GM12878 (cell line): Measurements from ENCODE around the gene KIF14. TPM values are rescaled to one million over a fixed set of nuclear protein-coding genes. Genes with fewer than 3 reads are reported as not detected.

Experiments
- ATAC-seq: fragments of 200-7000 bp; cut with Tn5 transposase; 3 replicates; pipeline ENCODE4 v1.9.1; 2020; ENCODE audit warnings: mild to moderate bottlenecking, moderate library complexity
- BruUV-seq: library from RNA; stranded (reverse); fragments of 400-500 nt; replicated peaks from 2 replicates; lab custom pipeline; 2021; lab: Mats Ljungman, UMichigan
- CTCF ChIA-PET: fragments of 300-600 bp; sonication (Branson Sonifier 250); formaldehyde crosslinking; extraction: SDS; loops from one replicate; lab custom pipeline; 2021; ENCODE audit warnings: inconsistent platforms; lab: Yijun Ruan, JAX
- POLR2A ChIA-PET: fragments of 350-600 bp; formaldehyde crosslinking; extraction: SDS; loops from one replicate; lab custom pipeline; 2021; ENCODE audit warnings: inconsistent platforms; lab: Charles Lee
- RAD21 ChIA-PET: fragments of 300-600 bp; sonication (Branson Sonifier 250); formaldehyde crosslinking; loops from one replicate; lab custom pipeline; 2023; ENCODE audit warnings: antibody characterized with exemption; ENCODE audit not compliant: unreplicated experiment; lab: Charles Lee
- SMC1A ChIA-PET: fragments of 300-600 bp; sonication (Branson Sonifier 250); formaldehyde crosslinking; loops from one replicate; lab custom pipeline; 2023; ENCODE audit not compliant: unreplicated experiment, uncharacterized antibody; lab: Charles Lee
- DNase-seq: peaks from one replicate; pipeline ENCODE4 v3.0.0-alpha.2; 2011; ENCODE audit warnings: low read depth, low spot score
- FAIRE-seq: peaks from 3 replicates; lab custom pipeline; 2011; peaks lifted over from hg19 to GRCh38; lab: Jason Lieb, UNC
- H2AFZ ChIP-seq: 2 replicates; pipeline ENCODE4 v1.6.0; 2011; ENCODE audit warnings: low read depth, low read length, control low read depth; ENCODE audit not compliant: control insufficient read depth
- H3K27ac ChIP-seq: 2 replicates; pipeline ENCODE4 v1.5.1; 2011; ENCODE audit warnings: control low read depth; ENCODE audit not compliant: control insufficient read depth, insufficient read depth
- H3K27me3 ChIP-seq, 2 experiments: replicated peaks in 1 of 2; 2 replicates each; pipeline versions ENCODE4 v1.6.0 to v1.6.1; 2011; ENCODE audit warnings: low read length in 1 of 2; ENCODE audit not compliant: control insufficient read depth in 2 of 2, insufficient read depth in 2 of 2
- H3K36me3 ChIP-seq, 2 experiments: 2 replicates each; pipeline ENCODE4 v1.5.1; 2011; ENCODE audit warnings: low read length in 1 of 2; ENCODE audit not compliant: control insufficient read depth in 2 of 2, insufficient read depth in 2 of 2
- H3K4me1 ChIP-seq: 2 replicates; pipeline ENCODE4 v1.6.1; 2011; ENCODE audit warnings: mild to moderate bottlenecking, low read length, moderate library complexity, mixed read lengths; ENCODE audit not compliant: control insufficient read depth, insufficient read depth
- H3K4me2 ChIP-seq: 2 replicates; pipeline ENCODE4 v1.6.0; 2011; ENCODE audit warnings: control low read depth; ENCODE audit not compliant: control insufficient read depth, insufficient read depth
- H3K4me3 ChIP-seq: fragments of 200-600 bp; sonication (generic); 2 replicates; pipeline ENCODE4 v1.5.1; 2016
- H3K79me2 ChIP-seq: 2 replicates; pipeline ENCODE4 v1.6.0; 2011; ENCODE audit warnings: low read length; ENCODE audit not compliant: control insufficient read depth, insufficient read depth
- H3K9ac ChIP-seq: 2 replicates; pipeline ENCODE4 v1.8.0; 2011; ENCODE audit warnings: low read length, control low read depth, mixed read lengths; ENCODE audit not compliant: control insufficient read depth, insufficient read depth
- H3K9me3 ChIP-seq: replicated peaks from 3 replicates; pipeline ENCODE4 v1.5.1; 2011; ENCODE audit warnings: mild to moderate bottlenecking, low read length; ENCODE audit not compliant: control insufficient read depth, insufficient read depth
- H4K20me1 ChIP-seq: 2 replicates; pipeline ENCODE4 v1.6.0; 2011; ENCODE audit not compliant: control insufficient read depth, insufficient read depth
- CHD2 ChIP-seq: IDR thresholded peaks from 2 replicates; pipeline ENCODE4 v1.6.1; 2011; ENCODE audit warnings: low read depth, low read length, improper control_type of control experiment, borderline replicate concordance
- MTA3 ChIP-seq: IDR thresholded peaks from 2 replicates; pipeline ENCODE4 v1.6.1; 2012; ENCODE audit warnings: low read length, inconsistent platforms, borderline replicate concordance
- NFYB ChIP-seq: IDR thresholded peaks from 2 replicates; pipeline ENCODE4 v1.6.1; 2011; ENCODE audit warnings: low read depth, mild to moderate bottlenecking, low read length, improper control_type of control experiment, moderate library complexity; ENCODE audit not compliant: insufficient read depth
- SMARCA5 ChIP-seq: fragments of 450-650 bp; IDR thresholded peaks from 2 replicates; pipeline ENCODE4 v1.6.1; 2017; ENCODE audit warnings: mild to moderate bottlenecking
- SUPT20H ChIP-seq: IDR thresholded peaks from 2 replicates; pipeline ENCODE4 v1.6.1; 2011; ENCODE audit warnings: low read depth, mild to moderate bottlenecking, low read length, moderate library complexity, borderline replicate concordance; ENCODE audit not compliant: control insufficient read depth
- WGBS: methylation state at CpG from one replicate; pipeline ENCODE4 v1.1.6; 2016; ENCODE audit warnings: low lambda C conversion rate; ENCODE audit not compliant: insufficient replicate concordance, insufficient coverage; ENCODE audit errors: missing lambda C conversion rate; 5-methylcytosine and 5-hydroxymethylcytosine counted together
- in situ Hi-C: fragments of 300-500 bp; cut with MboI; formaldehyde crosslinking; loops from 9 replicates; pipeline ENCODE4 v1.14.3; 2018; ENCODE audit warnings: mixed read lengths
- intact Hi-C: fragments of 100-400 bp; cut with micrococcal nuclease; formaldehyde crosslinking; loops from one replicate; pipeline ENCODE4 v1.14.2; 2022; ENCODE audit not compliant: unreplicated experiment
- polyA plus RNA-seq, 11 experiments: library from polyadenylated mRNA; depleted of rRNA in 4 of 11; unstranded in 6 of 11; stranded (reverse) in 5 of 11; fragments of >200 nt; fragmentation: Nextera tagmentation in 4 of 11; fragmentation: Illumina TruSeq in 1 of 11; extraction: Ambion mirVana in 4 of 11; extraction: Trizol in 1 of 11; gene quantifications; 1 replicate in 1 of 11; 2 replicates in 10 of 11; pipeline versions ENCODE4 v1.2.1 to v1.2.3, GENCODE V29; 2011 to 2016; ENCODE audit warnings: inconsistent platforms in 2 of 11, missing spikeins in 2 of 11, low read depth in 1 of 11
- total RNA-seq, 4 experiments: library from RNA; depleted of rRNA in 3 of 4; stranded (reverse); fragments of >200 nt in 3 of 4; fragmentation: Illumina TruSeq in 1 of 4; extraction: Trizol in 1 of 4; gene quantifications; 2 replicates each; pipeline versions ENCODE4 v1.2.1 to v1.2.3, GENCODE V29; 2013 to 2021
- TF ChIP-seq, protein P1 (sequence below): IDR thresholded peaks from 2 replicates; pipeline ENCODE4 v1.6.1; 2012; ENCODE audit warnings: improper control_type of control experiment, low read depth, low read length; ENCODE audit not compliant: insufficient replicate concordance

KIF14 gene
- total and polyA plus RNA-seq, 10 of the 15 experiments (the other 5 are each of a cell fraction or from before 2014, with no cell fraction given): 6.8 to 25.5 (median 14.4) TPM

DNA sequence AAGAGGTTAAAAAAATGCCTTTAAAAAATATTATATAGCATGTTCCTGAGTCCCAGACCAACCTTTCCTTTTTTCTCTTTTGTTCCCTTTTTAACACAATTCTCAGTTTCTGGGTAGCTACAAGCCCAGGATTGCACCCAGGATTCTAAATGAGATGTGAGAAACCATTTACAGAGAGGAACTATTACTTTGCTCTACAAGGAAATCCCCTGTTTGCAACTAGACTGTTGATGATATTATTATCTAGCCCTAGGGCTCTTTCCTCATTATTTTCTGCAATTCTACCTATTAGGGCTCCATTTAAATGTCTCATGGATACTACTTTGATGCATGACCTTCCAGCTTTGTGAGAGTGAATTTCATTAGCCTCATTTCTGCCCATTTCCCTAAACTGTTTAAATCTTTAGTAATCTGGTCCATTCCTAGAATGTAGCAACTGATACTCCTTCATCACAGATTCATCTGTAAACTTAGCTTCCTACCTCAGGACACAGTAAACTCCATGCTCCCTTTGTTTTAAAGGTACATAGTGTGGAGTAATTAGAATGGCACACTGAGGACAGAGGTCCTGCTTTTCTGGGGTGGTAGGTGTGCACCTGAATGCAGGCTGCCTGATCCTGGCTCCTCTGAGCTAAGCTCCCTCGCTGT, 7.1 kb upstream of the KIF14 start (continued):
- TF ChIP-seq, protein P1, sequence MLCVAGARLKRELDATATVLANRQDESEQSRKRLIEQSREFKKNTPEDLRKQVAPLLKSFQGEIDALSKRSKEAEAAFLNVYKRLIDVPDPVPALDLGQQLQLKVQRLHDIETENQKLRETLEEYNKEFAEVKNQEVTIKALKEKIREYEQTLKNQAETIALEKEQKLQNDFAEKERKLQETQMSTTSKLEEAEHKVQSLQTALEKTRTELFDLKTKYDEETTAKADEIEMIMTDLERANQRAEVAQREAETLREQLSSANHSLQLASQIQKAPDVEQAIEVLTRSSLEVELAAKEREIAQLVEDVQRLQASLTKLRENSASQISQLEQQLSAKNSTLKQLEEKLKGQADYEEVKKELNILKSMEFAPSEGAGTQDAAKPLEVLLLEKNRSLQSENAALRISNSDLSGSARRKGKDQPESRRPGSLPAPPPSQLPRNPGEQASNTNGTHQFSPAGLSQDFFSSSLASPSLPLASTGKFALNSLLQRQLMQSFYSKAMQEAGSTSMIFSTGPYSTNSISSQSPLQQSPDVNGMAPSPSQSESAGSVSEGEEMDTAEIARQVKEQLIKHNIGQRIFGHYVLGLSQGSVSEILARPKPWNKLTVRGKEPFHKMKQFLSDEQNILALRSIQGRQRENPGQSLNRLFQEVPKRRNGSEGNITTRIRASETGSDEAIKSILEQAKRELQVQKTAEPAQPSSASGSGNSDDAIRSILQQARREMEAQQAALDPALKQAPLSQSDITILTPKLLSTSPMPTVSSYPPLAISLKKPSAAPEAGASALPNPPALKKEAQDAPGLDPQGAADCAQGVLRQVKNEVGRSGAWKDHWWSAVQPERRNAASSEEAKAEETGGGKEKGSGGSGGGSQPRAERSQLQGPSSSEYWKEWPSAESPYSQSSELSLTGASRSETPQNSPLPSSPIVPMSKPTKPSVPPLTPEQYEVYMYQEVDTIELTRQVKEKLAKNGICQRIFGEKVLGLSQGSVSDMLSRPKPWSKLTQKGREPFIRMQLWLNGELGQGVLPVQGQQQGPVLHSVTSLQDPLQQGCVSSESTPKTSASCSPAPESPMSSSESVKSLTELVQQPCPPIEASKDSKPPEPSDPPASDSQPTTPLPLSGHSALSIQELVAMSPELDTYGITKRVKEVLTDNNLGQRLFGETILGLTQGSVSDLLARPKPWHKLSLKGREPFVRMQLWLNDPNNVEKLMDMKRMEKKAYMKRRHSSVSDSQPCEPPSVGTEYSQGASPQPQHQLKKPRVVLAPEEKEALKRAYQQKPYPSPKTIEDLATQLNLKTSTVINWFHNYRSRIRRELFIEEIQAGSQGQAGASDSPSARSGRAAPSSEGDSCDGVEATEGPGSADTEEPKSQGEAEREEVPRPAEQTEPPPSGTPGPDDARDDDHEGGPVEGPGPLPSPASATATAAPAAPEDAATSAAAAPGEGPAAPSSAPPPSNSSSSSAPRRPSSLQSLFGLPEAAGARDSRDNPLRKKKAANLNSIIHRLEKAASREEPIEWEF: no peak
- TF ChIP-seq MTA3 (no peak), SUPT20H (no peak)

DNA sequence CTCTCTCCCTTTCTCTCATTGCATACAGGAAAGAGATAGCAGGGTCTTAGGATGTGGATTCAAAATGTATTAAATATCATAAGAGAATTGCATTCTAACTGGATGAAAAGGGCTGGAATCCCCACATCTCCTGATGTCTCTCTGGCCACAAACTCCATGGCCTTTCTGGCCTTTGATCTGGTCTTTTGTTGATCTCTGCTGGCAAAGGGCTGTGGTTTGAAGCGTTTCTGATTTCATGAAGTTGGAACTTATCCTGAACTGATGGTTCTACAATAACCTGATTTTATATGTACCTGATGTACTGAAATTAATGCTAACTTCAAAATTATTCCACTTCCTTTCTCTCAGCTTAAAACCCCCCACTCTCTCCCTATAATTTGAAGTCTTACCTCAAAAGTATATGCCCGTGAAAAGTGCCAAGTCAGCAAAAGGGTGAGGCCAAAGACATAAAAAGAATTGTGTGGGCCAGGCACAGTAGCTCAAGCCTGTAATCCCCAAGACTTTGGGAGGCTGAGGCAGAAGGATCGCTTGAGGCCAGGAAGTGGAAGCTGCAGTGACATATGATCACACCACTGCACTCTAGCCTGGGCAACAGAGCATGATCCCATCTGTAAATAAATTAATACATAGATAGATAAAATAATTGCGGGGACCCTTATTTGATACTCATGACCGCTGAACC, 6.4 kb upstream of the KIF14 start:
- no peaks in the 10 kb centered on the region for H3K79me2 ChIP-seq
- ATAC-seq: no peak
- intact Hi-C loops (loop anchor here (5.0 kb wide), 3 partner anchors 260 to 345 kb away; no protein-coding TSS in a partner anchor), in situ Hi-C loops (no loop called here)
- no TSS peak for BruUV-seq
- TF ChIP-seq CHD2 (no peak), SMARCA5 (peak; percentile 57; the same call in 1 of the 2 replicates), NFYB (no peak)
- no peak overlapping the region; the same call in 1 of the 2 replicates for H2AFZ ChIP-seq
- H3K27ac ChIP-seq: peak overlapping the region; percentile 96
- SMC1A ChIA-PET: interaction anchor here (0.6 to 3.3 kb wide), 33 partner anchors 8 to 894 kb away, joined by 3 to 46 read pairs (median 4); partner anchors contain the start of gene DDX59
- no peak for DNase-seq
- no peak overlapping the region for H3K4me3 ChIP-seq
- H3K36me3 ChIP-seq: no peaks in the 10 kb centered on the region
- H3K4me2 ChIP-seq: peak overlapping the region; percentile 80
- CTCF ChIA-PET: interaction anchor here (1.2 to 9.8 kb wide), 20 partner anchors 9 to 346 kb away, joined by 3 to 280 read pairs (median 4); partner anchors contain the start of genes CAMSAP2 and DDX59
- RAD21 ChIA-PET: interaction anchor here (0.6 to 10.2 kb wide), 28 partner anchors 13 to 345 kb away, joined by 3 to 175 read pairs (median 4); partner anchors contain the start of genes CAMSAP2 and DDX59
- H3K4me1 ChIP-seq: peaks cover 38% of the 10 kb centered on the region
- no peaks in the 10 kb centered on the region for H3K27me3 ChIP-seq
- 48% methylated on average over 5 of the region's 5 CpGs for WGBS
- no peaks in the 10 kb centered on the region for H3K9me3 ChIP-seq
- H3K9ac ChIP-seq: no peak overlapping the region
- no peak for FAIRE-seq
- POLR2A ChIA-PET: interaction anchor here (0.7 to 3.8 kb wide), 13 partner anchors 9 to 394 kb away, joined by 3 to 38 read pairs (median 4); partner anchors contain the start of genes CAMSAP2 and DDX59
- no peaks in the 10 kb centered on the region for H4K20me1 ChIP-seq
